Activated T-helper 1 cell treated with anti-CD3 and anti-CD28 coated beads, Interleukin-2, amount 50 U/mL, for 16 hours (primary cell): ENCODE data around the gene TEX19.
"Not testable (repeated sequence)": the region's sequence is repeated elsewhere in the genome, so short reads cannot be mapped to it uniquely, and the experiment has no call there.

ENCODE experiments used
- DNase-seq, 2 donors: peaks; one replicate each; pipeline ENCODE4 v3.0.0-alpha.2; 2020; ENCODE audit warnings: low read depth in 1 of 2, low spot score in 1 of 2

TEX19 gene

GRCh38 chr17:82353484-82353883 is 5.6 kb upstream of the TEX19 start:
- DNase-seq: no peak

- no peak for DNase-seq
Measured at GRCh38 chr17:82354804-82355308, 4.2 kb upstream of the TEX19 start.

DNA sequence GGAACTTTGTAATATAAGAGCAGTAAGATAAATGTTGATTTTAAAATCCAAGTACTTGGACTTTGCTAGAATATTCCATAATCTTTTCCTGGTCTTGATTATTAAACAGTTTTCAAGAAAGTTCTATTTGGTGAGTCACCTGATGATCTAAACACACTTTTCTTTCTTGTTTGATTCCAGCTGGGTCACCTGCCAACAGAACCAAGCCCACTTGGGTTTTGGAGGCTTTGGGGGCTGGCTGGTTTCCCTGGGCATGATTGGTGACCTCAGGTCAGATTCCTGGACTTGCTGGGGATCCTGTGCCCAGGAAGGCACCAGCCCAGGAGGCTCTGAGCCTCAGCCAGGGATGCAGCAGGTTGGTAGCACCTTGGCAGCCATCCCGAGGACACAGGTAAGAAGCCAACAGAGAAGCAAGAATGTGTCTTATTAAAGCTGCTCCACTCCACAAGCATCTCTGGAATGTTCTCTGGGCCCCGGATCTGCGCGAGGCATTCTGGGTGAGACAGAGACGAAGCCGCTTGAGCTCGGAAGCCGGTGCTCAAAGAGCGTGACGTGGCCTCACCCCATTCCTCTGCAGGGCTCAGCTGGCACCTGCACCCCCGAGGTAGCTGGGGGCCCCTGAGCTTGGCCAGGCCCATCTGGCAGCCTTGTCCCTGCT is 3.1 kb upstream of the TEX19 start:
- DNase-seq: no peak

GRCh38 chr17:82356845-82357355 is 2.1 kb upstream of the TEX19 start:
- no peak for DNase-seq

DNA sequence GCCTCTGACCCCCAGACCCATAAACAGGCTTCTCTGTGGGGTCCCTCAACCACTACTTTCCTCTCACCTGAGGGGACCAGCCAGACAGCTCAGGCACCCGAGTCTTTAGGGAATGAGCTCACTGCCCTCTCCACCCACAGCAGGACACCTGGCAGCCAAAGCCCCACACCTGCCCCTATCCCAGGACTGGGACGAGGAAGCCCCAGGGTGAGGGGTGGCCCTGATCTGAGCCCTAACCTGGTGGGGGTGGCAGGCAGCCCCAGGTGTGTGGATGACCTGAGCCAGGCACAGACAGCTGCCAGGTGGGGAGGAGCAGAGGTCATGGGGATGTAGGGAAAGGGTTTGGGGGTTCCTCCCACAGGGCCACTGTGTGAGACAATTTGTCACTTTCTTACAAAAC is 1.7 kb upstream of the TEX19 start:
- no peak for DNase-seq

DNA sequence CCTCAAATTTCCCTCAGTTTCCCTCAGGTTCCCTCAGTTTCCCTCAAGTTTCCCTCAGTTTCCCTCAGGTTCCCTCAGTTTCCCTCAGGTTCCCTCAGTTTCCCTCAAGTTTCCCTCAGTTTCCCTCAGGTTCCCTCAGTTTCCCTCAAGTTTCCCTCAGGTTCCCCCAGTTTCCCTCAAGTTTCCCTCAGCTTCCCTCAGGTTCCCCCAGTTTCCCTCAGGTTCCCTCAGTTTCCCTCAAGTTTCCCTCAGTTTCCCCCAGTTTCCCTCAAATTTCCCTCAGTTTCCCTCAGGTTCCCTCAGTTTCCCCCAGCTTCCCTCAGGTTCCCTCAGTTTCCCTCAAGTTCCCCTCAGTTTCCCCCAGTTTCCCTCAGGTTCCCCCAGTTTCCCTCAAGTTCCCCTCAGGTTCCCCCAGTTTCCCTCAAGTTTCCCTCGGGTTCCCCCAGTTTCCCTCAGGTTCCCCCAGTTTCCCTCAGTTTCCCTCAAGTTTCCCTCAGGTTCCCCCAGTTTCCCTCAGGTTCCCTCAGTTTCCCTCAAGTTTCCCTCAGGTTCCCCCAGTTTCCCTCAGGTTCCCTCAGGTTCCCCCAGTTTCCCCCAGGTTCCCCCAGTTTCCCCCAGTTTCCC is 516 bp downstream of the TEX19 start:
- DNase-seq: not testable (repeated sequence)

GRCh38 chr17:82361885-82362633 is 3.0 kb downstream of the TEX19 start:
- no peak for DNase-seq

GRCh38 chr17:82365606-82366295 is 6.7 kb downstream of the TEX19 start:
- DNase-seq: no peak

DNA sequence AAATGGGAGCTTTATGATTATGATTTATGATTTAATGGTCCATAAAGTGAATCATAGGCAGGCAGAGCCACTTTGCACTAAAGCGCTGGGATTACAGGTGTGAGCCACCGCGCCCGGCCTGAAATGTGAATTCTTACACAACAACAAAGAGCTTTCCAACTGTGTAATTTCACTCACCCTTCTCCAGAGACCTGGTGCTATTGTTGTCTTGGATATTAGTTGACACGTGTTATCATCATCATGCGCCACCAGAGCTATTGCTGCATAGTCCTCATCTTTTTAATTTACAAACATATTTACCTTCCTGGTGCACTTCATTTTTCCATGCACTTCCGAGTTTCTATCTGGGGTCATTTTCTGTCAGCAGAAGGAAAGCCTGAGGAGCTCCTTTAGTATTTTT is 7.7 kb downstream of the TEX19 start:
- no peak for DNase-seq

DNA sequence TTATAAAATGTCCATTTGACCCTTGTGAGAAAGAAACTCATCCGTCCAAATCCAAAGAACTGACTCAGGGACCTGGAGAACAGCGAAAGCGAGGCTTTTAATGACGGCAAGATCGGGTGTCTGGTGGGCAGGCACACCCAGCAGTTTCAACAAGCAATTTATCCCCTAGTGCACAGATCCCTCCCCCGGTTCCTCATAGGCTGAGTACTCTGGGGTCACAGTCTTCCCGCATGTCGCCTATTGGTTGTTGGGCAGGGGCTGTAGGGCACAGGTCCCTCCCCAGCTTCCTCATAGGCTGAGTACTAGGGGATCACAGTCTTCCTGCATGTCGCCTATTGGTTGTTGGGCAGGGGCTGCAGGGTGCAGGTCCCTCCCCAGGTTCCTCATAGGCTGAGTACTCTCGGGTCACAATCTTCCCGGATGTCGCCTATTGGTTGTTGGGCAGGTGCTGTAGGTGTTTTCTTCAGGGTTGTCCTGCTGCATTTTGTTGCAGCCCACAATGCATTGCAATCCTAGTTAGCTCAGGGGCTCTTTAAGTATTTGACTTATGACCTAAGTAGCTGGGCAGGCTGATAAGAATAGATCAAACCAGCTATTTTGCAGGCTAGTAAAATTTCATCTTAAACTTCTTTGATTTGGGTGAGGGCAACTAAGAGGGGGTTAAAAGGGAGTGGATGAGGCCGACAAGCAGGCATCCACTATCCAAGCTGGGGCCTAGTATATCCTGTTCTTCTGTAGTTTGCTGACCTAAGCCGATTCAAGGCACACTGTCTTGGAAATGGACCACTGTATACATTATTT is 8.9 kb downstream of the TEX19 start:
- DNase-seq: no peak

GRCh38 chr17:82369211-82369610 is 10.2 kb downstream of the TEX19 start:
- DNase-seq: no peak

- no peak for DNase-seq
Measured at GRCh38 chr17:82370471-82371332, 11.7 kb downstream of the TEX19 start.

GRCh38 chr17:82371333-82372248 is 12.5 kb downstream of the TEX19 start, which contains the start of gene UTS2R:
UTS2R (plus strand) TSS chr17:82371765; CDS start chr17:82374325, 2,560 bp downstream.
- DNase-seq: no peak

- no peak for DNase-seq
Measured at GRCh38 chr17:82372249-82373071, 13.4 kb downstream of the TEX19 start.

DNA sequence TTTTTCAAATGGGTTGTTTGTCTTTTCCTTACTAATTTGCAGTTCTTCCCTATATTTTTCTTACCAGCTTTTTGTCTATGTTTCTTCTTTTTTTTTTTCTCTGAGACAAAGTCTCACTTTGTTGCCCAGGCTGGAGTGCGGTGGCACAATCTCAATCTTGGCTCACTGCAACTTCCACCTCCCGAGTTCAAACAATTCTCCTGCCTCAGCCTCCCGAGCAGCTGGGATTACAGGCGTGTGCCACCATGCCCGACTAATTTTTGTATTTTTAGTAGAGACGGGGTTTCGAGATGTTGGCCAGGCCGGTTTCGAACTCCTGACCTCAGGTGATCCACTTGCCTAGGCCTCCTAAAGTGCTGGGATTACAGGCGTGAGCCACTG is 14.0 kb downstream of the TEX19 start:
- not testable (repeated sequence) for DNase-seq

DNA sequence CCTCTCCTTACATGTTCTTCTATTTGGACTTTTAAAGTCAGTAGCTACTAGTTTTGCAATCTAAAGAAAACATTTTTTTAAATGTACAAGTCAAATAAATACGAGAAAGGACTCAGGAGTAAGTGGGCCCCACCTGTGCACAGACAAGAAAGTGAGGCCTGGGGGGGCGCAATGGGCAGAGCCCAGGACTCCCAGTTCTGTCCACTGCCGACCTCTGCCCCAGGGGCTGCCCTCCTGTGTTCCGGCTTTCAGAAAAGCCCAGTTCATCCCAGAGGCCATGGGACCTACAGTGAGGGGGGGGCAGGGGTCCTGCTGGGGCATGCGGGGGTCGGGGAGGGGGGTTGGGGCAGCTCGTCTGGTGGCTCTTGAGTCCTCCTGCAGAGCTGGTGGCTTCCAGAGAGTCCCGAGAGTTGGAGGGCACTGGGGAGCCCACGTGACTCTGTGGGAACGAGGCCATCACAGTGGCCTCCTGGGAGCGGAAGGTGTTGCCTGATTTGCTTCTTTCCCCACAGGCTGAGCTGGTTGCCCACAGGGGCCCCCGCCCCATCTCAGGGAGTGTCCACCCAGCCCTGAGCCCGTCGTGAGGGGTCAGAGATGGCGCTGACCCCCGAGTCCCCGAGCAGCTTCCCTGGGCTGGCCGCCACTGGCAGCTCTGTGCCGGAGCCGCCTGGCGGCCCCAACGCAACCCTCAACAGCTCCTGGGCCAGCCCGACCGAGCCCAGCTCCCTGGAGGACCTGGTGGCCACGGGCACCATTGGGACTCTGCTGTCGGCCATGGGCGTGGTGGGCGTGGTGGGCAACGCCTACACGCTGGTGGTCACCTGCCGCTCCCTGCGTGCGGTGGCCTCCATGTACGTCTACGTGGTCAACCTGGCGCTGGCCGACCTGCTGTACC is 14.9 kb downstream of the TEX19 start:
- no peak for DNase-seq
